CD4-positive, alpha-beta T cell treated with Interleukin-15 for 4 hours (primary cell): ENCODE data around the gene TMOD2.

Experiments used
- DNase-seq: peaks from one replicate; pipeline ENCODE4 v3.0.0-alpha.2; 2020; ENCODE audit warnings: low spot score

The TMOD2 gene

DNA sequence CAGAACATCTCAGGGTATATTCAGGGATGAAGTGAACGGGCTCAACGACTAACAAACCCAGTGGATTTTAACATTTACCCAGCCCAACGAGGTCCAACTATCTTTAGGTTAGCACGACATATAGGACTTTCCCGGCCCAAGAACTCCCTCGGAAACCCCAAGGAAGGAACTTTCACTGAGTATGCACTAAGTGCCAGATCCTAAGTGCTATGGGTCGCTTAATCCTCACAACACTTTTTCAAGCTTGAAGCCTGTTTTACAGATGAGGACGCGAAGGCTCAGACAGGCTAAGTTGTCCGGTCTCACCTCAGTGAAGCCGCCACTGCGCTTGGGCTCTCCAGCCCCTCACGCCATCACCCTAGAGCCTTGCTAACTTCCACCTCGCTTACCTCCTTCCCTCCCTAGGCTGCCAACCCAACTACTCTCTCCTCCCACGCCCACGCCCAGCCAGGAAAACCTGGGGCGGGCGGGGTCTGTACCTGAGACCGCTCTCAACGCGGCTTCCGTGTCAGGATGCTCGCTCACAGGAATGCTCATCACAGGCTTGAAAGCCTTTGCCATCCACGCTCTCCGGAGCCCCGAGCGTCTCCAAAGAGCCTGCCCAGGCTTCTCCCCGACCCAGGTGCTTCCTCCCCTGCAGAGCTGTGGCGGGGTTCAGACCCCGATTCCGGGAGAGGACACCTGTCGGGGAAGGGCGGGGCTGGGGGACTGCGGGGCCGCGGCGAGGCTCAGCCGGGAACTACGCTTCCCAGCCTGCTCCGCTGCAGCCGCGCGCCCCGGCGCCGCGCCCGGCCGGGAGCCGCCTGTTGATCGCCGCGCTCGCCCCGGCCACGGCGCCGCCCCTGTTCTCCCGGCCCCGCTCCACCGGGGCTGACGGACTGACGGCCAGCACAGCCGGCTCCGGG lies at the start of gene TMOD2:
Gene TMOD2, plus strand, starts transcription at position 806 of the 905 bp plus-strand sequence. CDS start 14,845 bp downstream, outside the sequence.
- DNase-seq: peak; percentile 34

- DNase-seq: no peak
Observed at GRCh38 chr15:51702710-51703109, 48.7 kb upstream of the TMOD2 start.

- no peak for DNase-seq
Observed at GRCh38 chr15:51706291-51706690, 45.1 kb upstream of the TMOD2 start.

- DNase-seq: no peak
Observed at GRCh38 chr15:51706926-51707608, 44.3 kb upstream of the TMOD2 start.

DNA sequence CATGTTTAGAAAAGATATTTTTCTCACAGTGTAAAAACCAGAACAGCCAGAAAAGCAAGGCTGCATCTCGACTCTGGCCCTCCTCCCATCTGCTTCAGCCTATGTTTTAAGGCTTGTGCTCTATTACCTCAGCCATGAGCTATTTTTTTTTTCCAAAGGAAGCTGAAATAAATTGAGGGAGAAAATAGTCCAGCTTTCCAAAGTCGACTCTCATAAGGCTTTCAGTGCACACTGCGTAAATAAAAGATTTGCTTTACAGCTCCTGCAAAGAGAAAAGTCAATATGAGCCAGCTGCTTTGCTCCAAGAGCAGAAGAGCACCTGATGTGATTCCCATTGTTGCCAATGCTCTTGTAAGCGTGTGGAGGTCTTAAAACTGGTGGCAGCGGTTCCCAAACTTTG lies 43.4 kb upstream of the TMOD2 start:
- DNase-seq: no peak

GRCh38 chr15:51709031-51709430 lies 42.4 kb upstream of the TMOD2 start:
- no peak for DNase-seq

DNA sequence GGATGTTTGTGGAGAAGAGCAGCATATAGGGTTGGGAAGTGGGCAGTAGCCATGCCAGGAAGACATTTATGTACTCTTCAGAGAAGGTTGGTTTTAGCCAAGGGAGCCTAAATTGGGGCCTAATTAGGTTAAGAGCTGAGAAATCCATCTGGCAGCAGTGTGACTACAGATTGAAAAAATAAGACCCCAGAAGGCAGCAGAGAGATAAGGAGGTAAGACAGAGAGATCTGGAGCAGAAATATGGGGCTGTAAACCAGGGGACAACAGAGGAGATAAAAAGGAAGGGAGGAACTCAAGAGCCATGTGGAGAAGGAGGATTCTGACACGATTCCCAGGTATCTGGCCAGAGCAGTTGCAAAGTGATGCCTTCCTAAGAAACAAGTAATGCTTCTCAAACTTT lies 37.2 kb upstream of the TMOD2 start:
- DNase-seq: no peak

DNA sequence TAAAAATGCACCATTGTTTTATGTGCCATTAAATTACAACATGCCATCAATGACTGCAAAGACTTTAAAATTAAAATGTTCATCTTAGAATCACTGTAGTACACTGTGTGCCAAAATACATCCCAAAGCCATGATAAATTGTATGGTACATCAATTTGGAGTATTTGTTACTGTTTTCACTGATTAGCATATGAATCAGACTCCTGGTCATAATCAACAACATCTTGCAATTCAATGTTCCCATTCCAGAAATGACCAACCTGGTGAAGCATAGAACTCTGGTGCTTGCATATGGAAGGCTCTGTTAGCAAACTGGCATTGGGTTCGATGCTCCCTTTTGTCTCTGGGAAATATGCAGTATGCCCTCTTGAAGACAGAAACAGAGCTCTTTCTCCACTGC lies 36.5 kb upstream of the TMOD2 start:
- DNase-seq: no peak

DNA sequence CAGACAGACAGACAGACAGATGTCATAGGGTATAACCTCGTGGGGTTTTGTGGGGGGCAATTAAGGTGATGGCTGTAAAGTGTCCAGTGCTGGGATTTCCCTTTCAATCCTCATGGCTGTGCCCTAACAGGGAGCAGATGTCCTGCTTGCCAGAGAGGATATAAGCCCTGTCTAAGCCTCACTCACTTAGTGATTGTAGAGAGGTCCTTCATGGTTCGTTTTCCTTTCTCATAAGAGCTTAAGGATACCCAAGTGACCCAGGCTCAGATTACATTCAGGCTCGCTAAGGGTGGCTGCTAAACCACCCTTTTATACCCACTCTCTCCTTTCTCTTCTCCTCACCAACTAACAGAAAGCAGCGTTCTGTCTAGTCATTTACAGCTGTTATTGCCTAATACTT lies 33.2 kb upstream of the TMOD2 start:
- DNase-seq: no peak

DNA sequence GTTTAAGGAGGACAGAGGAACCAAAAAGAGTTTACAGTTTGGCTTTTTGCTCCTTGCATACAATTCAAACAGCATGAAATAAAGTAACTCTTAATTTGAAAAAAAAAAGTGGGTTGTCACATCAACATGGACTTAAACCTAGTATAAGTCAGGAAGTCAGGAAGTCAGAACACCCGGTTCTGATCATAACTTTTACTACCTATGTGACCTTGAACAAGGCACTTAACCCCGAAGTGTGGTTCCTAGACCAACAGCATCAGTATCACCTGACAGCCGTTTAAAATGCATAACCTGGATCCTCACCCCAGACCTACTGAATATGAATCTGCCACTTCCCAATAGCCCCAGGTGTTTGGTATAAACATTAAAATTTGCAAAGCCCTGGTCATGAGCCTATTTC lies 32.7 kb upstream of the TMOD2 start:
- DNase-seq: no peak

DNA sequence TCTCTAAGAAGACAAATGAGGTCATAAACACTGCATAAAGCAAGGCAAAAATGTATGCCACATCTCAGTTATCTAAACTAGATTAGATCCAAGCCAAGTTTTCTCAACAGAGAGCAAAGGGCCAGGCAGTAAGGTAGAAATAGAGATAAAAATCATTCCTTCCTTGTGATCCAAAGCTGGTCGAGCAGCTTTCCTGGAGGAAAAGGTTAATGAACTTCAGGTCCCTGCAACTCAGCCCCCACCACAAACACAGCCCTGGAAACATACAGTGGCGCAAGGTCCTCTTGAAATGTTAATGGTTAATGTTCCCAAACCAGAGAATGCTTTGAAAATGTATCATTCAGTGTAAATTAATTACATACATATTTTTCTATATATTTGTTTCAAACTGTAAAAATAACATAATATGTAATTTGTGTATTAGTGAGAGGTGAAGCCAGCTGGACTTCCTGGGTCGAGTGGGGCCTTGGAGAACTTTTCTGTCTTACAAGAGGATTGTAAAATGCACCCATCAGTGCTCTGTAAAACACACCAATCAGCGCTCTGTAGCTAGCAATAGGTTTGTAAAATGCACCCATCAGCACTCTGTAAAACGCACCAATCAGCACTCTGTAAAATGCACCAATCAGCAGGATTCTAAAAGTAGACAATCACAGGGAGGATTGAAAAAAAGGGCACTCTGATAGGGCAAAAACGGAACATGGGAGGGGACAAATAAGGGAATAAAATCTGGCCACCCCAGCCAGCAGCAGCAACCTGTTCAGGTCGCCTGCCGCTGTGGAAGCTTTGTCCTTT lies 31.0 kb upstream of the TMOD2 start:
- no peak for DNase-seq

DNA sequence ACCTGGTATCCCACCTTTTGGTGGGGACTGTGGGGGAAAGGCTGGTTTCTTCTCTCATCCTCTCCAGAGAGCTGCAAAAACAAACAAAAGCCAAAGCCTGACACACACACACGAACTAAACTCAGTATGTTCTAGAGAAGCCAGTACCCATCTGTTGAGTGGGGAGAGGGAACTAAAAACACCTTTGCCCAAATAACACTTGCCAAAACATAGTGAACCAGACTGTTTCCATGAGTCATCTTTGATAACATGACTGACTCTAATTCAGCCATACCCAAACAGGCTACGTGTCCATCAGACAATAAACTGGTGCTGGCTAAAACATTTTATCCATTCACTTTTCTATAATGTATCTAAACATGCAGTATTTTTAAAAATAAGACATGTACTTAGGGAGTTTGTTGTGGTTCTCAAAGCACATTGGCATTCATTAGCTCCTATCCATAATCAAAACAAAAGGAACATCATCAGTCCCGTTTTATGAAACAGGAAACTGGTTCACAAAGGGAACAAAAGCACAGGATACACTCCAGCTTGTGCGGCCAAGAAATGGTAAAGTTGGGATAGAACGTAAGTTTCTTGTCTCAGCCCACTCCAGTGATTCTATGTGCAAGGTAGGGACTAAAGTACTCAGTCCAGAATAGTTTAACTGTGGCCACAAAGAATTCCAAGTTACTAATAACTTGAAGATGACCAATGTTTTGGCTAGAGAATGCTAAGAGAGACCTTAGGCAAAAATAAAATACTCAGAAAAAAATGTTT lies 30.0 kb upstream of the TMOD2 start:
- no peak for DNase-seq

DNA sequence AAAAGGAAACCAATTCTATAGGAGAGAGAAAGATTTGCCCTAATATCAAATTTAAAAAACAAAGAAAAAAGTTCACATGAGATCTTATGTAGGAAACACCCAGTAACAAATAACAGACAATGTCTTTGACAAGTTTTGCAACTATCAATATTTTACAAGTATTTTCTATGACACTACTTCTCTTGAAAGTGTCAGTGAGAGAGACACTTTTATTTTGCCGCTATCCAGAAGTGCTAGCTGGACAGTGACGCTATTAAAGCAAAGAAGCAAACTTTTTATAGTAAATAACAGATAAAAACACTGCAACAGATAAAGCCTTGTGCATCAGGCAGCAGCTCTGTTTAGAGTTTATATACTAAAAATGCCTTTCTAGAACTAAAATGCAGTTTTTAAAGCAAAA lies 27.2 kb upstream of the TMOD2 start:
- DNase-seq: no peak

- no peak for DNase-seq
Observed at GRCh38 chr15:51724673-51725072, 26.7 kb upstream of the TMOD2 start.

GRCh38 chr15:51726302-51727073 lies 24.9 kb upstream of the TMOD2 start:
- peak; percentile 48 for DNase-seq

GRCh38 chr15:51727141-51727897 lies 24.1 kb upstream of the TMOD2 start:
- peak; percentile 49 for DNase-seq

GRCh38 chr15:51731549-51732267 lies 19.7 kb upstream of the TMOD2 start:
- DNase-seq: peak; percentile 56

- DNase-seq: no peak
Observed at GRCh38 chr15:51732646-51733045, 18.8 kb upstream of the TMOD2 start.

DNA sequence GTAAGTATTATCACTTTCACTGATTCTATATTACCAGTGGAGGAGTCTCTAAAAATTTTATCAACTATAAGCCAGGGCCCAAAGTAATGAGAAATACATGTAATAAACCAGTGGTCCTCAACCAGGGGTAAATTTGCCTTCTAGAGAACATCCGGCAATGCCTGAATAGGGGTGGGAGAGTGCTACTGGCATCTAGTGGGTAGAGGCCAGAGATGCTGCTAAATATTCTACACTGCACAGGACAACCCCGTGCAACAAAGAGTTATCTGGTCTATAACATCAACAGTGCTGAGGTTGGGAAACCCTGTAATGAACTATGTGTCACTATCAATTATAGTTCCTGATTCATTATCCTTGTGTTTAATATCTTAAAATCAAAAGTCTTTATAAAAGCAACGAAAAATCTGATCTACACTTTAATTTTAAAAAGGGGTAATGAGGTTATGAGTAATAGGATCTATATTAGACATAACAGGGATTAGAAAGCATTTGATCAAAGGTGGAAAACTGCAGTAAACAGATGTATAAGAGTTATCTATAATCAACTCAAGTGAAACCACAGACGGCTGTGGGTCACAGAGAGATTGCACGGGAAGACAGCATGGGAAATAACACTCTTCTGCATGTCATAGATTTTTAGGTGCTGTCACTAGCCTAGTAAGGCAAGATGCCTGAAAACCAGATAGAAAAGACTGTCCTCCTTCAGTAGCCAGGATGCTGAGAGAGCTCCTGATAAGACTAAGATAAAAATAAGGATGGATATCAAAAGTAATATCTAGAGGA lies 16.0 kb upstream of the TMOD2 start:
- DNase-seq: peak; percentile 58
